Measurements from ENCODE around the gene SLC7A11.

GRCh38 chr4:138267835-138268234 lies 25.7 kb upstream of the SLC7A11 start:
- TF ChIP-seq CTCF (IDR thresholded peaks at IDR 0.05) = no peak
- no peak for TF ChIP-seq POLR2A (IDR thresholded peaks at IDR 0.05)
- TF ChIP-seq EP300 (IDR thresholded peaks at IDR 0.05) = no peak
